ENCODE measurements around the gene NR1H2. TPM values are rescaled to one million over a fixed set of nuclear protein-coding genes. Genes with fewer than 3 reads are reported as not detected.
A peak's percentile ranks its signal among the peaks of the same experiment; 100 is the strongest.

NR1H2 gene
- polyA plus RNA-seq, 3 donors, result 77.1 to 111 (median 78.9) TPM

DNA sequence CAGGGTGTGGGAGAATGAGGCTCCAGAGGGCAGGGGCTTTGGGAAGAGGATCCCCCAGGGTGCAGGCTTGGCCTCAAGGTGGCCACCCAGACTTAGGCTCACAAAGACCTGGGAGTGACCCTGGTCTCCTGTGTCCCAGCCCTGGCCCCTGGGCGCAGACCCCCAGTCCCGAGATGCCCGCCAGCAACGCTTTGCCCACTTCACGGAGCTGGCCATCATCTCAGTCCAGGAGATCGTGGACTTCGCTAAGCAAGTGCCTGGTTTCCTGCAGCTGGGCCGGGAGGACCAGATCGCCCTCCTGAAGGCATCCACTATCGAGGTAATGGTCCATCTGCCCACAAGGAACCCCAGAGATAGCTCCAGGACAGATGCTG is 2.6 kb downstream of the NR1H2 start:
- Histone ChIP-seq H2AFZ (ENCODE audit: insufficient read depth, low read depth, low read length, poor library complexity, severe bottlenecking) (no peak overlapping the region), H3K9ac (ENCODE audit: insufficient read depth, low read length, poor library complexity, severe bottlenecking) (no peak overlapping the region), H3K79me2 (ENCODE audit: insufficient read depth, low read length) (peaks cover 20% of the 10 kb centered on the region), H3K4me1 (ENCODE audit: control insufficient read depth in 1 of 2, insufficient read depth in 2 of 2, low read length in 2 of 2) (peaks cover 16 to 26% of the 10 kb centered on the region in 2 donors), H3K4me3 (replicated peaks in 1 of 3; ENCODE audit: low read depth in 2 of 3, low read length in 3 of 3) (no peak overlapping the region), H4K20me1 (ENCODE audit: insufficient read depth, low read length) (peaks cover 69% of the 10 kb centered on the region), H3K36me3 (replicated peaks in 1 of 2; ENCODE audit: control insufficient read depth in 1 of 2, insufficient read depth in 2 of 2, low read length in 2 of 2) (peaks cover 57 to 59% of the 10 kb centered on the region in 2 donors), H3K27me3 (ENCODE audit: control insufficient read depth in 2 of 2, insufficient read depth in 2 of 2, low read length in 2 of 2) (no peaks in the 10 kb centered on the region), H3K4me2 (replicated peaks; ENCODE audit: extremely low read depth, low read length, poor library complexity, severe bottlenecking) (no peak overlapping the region), H3K9me3 (replicated peaks in 1 of 2; ENCODE audit: control insufficient read depth in 1 of 2, insufficient read depth in 1 of 2, low read length in 2 of 2) (no peaks in the 10 kb centered on the region), H3K27ac (ENCODE audit: low read depth in 1 of 2, low read length in 2 of 2) (no peak overlapping the region)
- peak overlapping the region in 1 of 7 donors; percentile 31 for H3K27ac Mint-ChIP-seq
- H3K36me3 Mint-ChIP-seq, result peaks cover 47 to 57% of the 10 kb centered on the region in 2 donors
- H3K9me3 Mint-ChIP-seq, result peaks cover 0 to 2% (median 0%) of the 10 kb centered on the region in 7 donors
- DNase-seq, result no peak
- no peak overlapping the region for H3K4me3 Mint-ChIP-seq
- peaks cover 19% of the 10 kb centered on the region for H3K4me1 Mint-ChIP-seq
- intact Hi-C loops (cut with micrococcal nuclease), result loop anchor here in 1 of 2 donors (5.0 kb wide), 1 partner anchor 38 kb away; the partner anchor contains the start of gene SPIB
- TF ChIP-seq, protein P1, sequence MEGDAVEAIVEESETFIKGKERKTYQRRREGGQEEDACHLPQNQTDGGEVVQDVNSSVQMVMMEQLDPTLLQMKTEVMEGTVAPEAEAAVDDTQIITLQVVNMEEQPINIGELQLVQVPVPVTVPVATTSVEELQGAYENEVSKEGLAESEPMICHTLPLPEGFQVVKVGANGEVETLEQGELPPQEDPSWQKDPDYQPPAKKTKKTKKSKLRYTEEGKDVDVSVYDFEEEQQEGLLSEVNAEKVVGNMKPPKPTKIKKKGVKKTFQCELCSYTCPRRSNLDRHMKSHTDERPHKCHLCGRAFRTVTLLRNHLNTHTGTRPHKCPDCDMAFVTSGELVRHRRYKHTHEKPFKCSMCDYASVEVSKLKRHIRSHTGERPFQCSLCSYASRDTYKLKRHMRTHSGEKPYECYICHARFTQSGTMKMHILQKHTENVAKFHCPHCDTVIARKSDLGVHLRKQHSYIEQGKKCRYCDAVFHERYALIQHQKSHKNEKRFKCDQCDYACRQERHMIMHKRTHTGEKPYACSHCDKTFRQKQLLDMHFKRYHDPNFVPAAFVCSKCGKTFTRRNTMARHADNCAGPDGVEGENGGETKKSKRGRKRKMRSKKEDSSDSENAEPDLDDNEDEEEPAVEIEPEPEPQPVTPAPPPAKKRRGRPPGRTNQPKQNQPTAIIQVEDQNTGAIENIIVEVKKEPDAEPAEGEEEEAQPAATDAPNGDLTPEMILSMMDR (IDR thresholded peaks at IDR 0.05), result no peak
- H3K27me3 Mint-ChIP-seq (ENCODE audit: low read depth in 3 of 3), result peaks cover 0 to 4% (median 1%) of the 10 kb centered on the region in 3 donors
- over 99% methylated on average over 10 of the region's 10 CpGs for WGBS (ENCODE audit: insufficient coverage)

DNA sequence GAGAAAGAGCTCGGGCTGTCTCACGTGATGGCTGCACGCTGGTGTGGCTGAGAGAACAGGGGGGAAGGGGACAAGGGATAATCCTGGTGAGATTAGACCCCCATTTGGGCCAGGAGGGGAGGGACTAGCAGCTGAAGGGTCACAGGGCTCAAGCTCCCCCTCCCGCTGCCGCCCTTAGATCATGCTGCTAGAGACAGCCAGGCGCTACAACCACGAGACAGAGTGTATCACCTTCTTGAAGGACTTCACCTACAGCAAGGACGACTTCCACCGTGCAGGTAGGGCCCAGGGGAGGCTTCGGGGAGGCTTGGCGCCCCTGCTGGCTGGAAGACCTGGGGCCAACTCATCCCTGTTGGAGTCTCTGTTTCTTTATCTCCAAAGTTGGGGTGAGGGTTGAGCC is 3.3 kb downstream of the NR1H2 start:
- Histone ChIP-seq H3K4me1 (ENCODE audit: control insufficient read depth in 1 of 2, insufficient read depth in 2 of 2, low read length in 2 of 2) (peaks cover 19 to 32% of the 10 kb centered on the region in 2 donors), H3K27ac (ENCODE audit: low read depth in 1 of 2, low read length in 2 of 2) (no peak overlapping the region), H2AFZ (ENCODE audit: insufficient read depth, low read depth, low read length, poor library complexity, severe bottlenecking) (no peak overlapping the region), H3K27me3 (ENCODE audit: control insufficient read depth in 2 of 2, insufficient read depth in 2 of 2, low read length in 2 of 2) (no peaks in the 10 kb centered on the region), H3K4me2 (replicated peaks; ENCODE audit: extremely low read depth, low read length, poor library complexity, severe bottlenecking) (no peak overlapping the region), H3K9ac (ENCODE audit: insufficient read depth, low read length, poor library complexity, severe bottlenecking) (no peak overlapping the region), H3K79me2 (ENCODE audit: insufficient read depth, low read length) (peaks cover 24% of the 10 kb centered on the region), H3K36me3 (replicated peaks in 1 of 2; ENCODE audit: control insufficient read depth in 1 of 2, insufficient read depth in 2 of 2, low read length in 2 of 2) (peaks cover 57 to 59% of the 10 kb centered on the region in 2 donors), H4K20me1 (ENCODE audit: insufficient read depth, low read length) (peaks cover 69% of the 10 kb centered on the region), H3K4me3 (replicated peaks in 1 of 3; ENCODE audit: low read depth in 2 of 3, low read length in 3 of 3) (no peak overlapping the region), H3K9me3 (replicated peaks in 1 of 2; ENCODE audit: control insufficient read depth in 1 of 2, insufficient read depth in 1 of 2, low read length in 2 of 2) (no peaks in the 10 kb centered on the region)
- H3K9me3 Mint-ChIP-seq, result peaks cover 0 to 3% (median 0%) of the 10 kb centered on the region in 7 donors
- intact Hi-C loops (cut with micrococcal nuclease), result loop anchor here (5.0 kb wide), 2 partner anchors 38 to 133 kb away; partner anchors contain the start of genes ASPDH (in 1 of the 2), JOSD2 (in 1 of the 2) and SPIB (in 1 of the 2)
- H3K36me3 Mint-ChIP-seq, result peaks cover 47 to 57% of the 10 kb centered on the region in 2 donors
- 100% methylated on average over 11 of the region's 11 CpGs for WGBS (ENCODE audit: insufficient coverage)
- no peak for DNase-seq
- peak overlapping the region in 1 of 2 donors; percentile 12 for H3K4me3 Mint-ChIP-seq
- peaks cover 0 to 5% (median 3%) of the 10 kb centered on the region in 3 donors for H3K27me3 Mint-ChIP-seq (ENCODE audit: low read depth in 3 of 3)
- peaks cover 23% of the 10 kb centered on the region for H3K4me1 Mint-ChIP-seq
- H3K27ac Mint-ChIP-seq, result peak overlapping the region in 2 of 7 donors; percentile 9 to 47
- TF ChIP-seq, protein P1 (IDR thresholded peaks at IDR 0.05), result no peak

Data from CD14-positive monocyte (primary cell).